Measurements from ENCODE around the gene NRDC.

- TF ChIP-seq EZH2 (optimal IDR thresholded peaks at IDR 0.05; ENCODE audit: low read depth, low read length), result no peak
- no peak for TF ChIP-seq CTCF (IDR thresholded peaks at IDR 0.05; ENCODE audit: low read length)
- TF ChIP-seq EZH2phosphoT487 (IDR thresholded peaks at IDR 0.05; ENCODE audit: low read length), result no peak
Measured at GRCh38 chr1:51840182-51840581, 38.3 kb downstream of the NRDC start.
